ENCODE results near the gene CDH13. TPM values are rescaled to one million over a fixed set of nuclear protein-coding genes. Genes with fewer than 3 reads are reported as not detected.

The CDH13 gene
- total and polyA plus RNA-seq, 2 of the 8 experiments (the other 6 are each of a cell fraction or from before 2014, with no cell fraction given) = 2.3 to 2.4 TPM

DNA sequence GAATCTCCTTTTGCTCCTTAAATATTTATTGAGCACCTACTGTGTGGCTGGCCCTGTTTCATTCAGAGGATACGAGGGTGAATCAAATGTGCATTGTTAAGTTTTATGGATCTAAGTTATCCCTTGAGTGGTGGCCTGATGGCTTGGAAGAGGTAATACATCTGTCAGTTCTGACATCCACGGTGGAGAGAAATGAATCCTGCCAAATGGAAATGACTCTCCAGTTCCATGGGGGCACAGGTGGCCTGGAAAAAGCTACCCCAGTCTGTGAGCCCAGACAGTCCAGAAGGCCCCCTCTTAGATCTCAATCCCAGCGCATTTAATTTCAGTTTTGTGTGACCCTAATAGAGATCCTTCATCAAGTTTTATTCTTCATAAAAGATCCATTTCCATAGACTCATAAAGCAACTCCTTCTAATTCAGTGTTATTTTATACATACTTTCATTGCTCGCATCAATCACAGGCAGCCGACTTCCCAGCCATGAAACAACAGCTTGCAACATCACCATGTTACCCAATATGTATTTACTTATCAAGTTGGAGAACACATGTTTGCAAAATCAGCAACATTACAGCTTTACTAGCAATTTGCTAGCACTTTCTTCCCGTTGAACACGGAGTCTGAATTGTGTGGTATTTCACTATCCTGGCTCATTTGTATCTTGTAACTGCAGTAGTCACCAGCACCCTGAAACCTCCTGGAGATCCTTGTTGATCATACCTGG lies 846.2 kb downstream of the CDH13 start:
- 81% methylated on average over 7 of the region's 7 CpGs; no CpG with 5 or more reads in 1 of the 2 experiments for WGBS, 2 experiments (ENCODE audit: extremely low coverage in 1 of 2, insufficient coverage in 1 of 2, insufficient read length in 1 of 2, insufficient replicate concordance in 2 of 2, low coverage in 1 of 2, low lambda C conversion rate in 2 of 2, missing lambda C conversion rate in 1 of 2)

More for the DNA sequence above, 846.2 kb downstream of the CDH13 start:
- Histone ChIP-seq H3K56ac (replicated peaks; ENCODE audit: insufficient read length, low read depth, low read length) (no peak overlapping the region), H3K79me1 (ENCODE audit: low read depth, low read length) (no peaks in the 10 kb centered on the region), H2AFZ (ENCODE audit: low read length) (no peak overlapping the region), H3K9ac (replicated peaks in 1 of 4; ENCODE audit: extremely low read depth in 1 of 4, low read depth in 3 of 4, low read length in 3 of 4) (no peak overlapping the region), H3K4me3 (ENCODE audit: extremely low read depth in 1 of 4, insufficient read depth in 2 of 4, low read depth in 3 of 4, low read length in 4 of 4) (no peak overlapping the region), H3K4ac (replicated peaks; ENCODE audit: insufficient read length, low read depth, low read length) (no peak overlapping the region), H3K9me3 (ENCODE audit: insufficient read depth in 2 of 2, low read depth in 1 of 2, low read length in 1 of 2) (no peaks in the 10 kb centered on the region), H2BK5ac (ENCODE audit: low read depth, low read length) (no peak overlapping the region), H4K91ac (replicated peaks; ENCODE audit: insufficient read length, low read length) (no peak overlapping the region), H3K79me2 (ENCODE audit: control insufficient read depth in 1 of 2, insufficient read depth in 2 of 2, low read length in 2 of 2) (no peaks in the 10 kb centered on the region), H3K4me1 (replicated peaks in 1 of 4; ENCODE audit: control insufficient read depth in 3 of 4, insufficient read depth in 4 of 4, low read length in 3 of 4) (no peaks in the 10 kb centered on the region; a peak in 1 of 7 replicates), H2BK12ac (ENCODE audit: low read depth, low read length) (no peak overlapping the region), H3K4me2 (ENCODE audit: insufficient read depth in 1 of 2, low read depth in 2 of 2, low read length in 2 of 2) (no peak overlapping the region), H3K14ac (ENCODE audit: insufficient read length) (no peak overlapping the region), H3K36me3 (ENCODE audit: control insufficient read depth in 2 of 4, insufficient read depth in 4 of 4, low read length in 3 of 4) (no peaks in the 10 kb centered on the region), H4K8ac (ENCODE audit: extremely low read depth, insufficient read depth, low read length) (no peak overlapping the region), H2AK5ac (ENCODE audit: low read depth, low read length) (no peak overlapping the region), H3K27ac (ENCODE audit: low read depth, low read length) (no peak overlapping the region), H4K20me1 (replicated peaks in 1 of 2; ENCODE audit: control insufficient read depth in 1 of 2, insufficient read depth in 2 of 2, low read length in 2 of 2) (no peaks in the 10 kb centered on the region), H3K27me3 (replicated peaks in 1 of 4; ENCODE audit: control insufficient read depth in 3 of 4, extremely low read depth in 1 of 4, insufficient read depth in 3 of 4, low read length in 3 of 4) (no peaks in the 10 kb centered on the region), H3K18ac (ENCODE audit: extremely low read depth, low read length) (no peak overlapping the region), H2BK20ac (ENCODE audit: low read length) (no peak overlapping the region), H2BK15ac (ENCODE audit: low read length) (no peak overlapping the region), H2BK120ac (replicated peaks; ENCODE audit: low read depth, low read length) (no peak overlapping the region), H3K23me2 (ENCODE audit: low read depth, low read length) (no peaks in the 10 kb centered on the region; the same call in 1 of the 2 replicates), H3K23ac (ENCODE audit: insufficient read length) (no peak overlapping the region), H4K5ac (ENCODE audit: insufficient read length, low read depth, low read length) (no peak overlapping the region)
- ChIA-PET CTCF (ENCODE audit: partially characterized antibody) (interaction anchor here (0.6 to 1.7 kb wide), 3 partner anchors 27 to 231 kb away, joined by 3 to 6 read pairs (median 5); no protein-coding TSS in a partner anchor), POLR2A (ENCODE audit: partially characterized antibody) (no interaction called here)
- FAIRE-seq (no peak), DNase-seq (ENCODE audit: low read depth in 1 of 2, low spot score in 2 of 2) (peak in 1 of 2 experiments; percentile 24)
- no peak for TF ChIP-seq CHD2 (IDR thresholded peaks at IDR 0.05; ENCODE audit: low read length)
- no peak for TF ChIP-seq BACH1 (IDR thresholded peaks at IDR 0.05; ENCODE audit: low read length)
- TF ChIP-seq BRCA1 (IDR thresholded peaks at IDR 0.05; ENCODE audit: low read depth, low read length) = no peak
- no peak for TF ChIP-seq ASH2L (IDR thresholded peaks at IDR 0.05; ENCODE audit: low read length)
- TF ChIP-seq SIX5 (IDR thresholded peaks at IDR 0.05; ENCODE audit: low read depth, low read length) = no peak
- TF ChIP-seq NRF1 (IDR thresholded peaks at IDR 0.05; ENCODE audit: low read depth, low read length) = no peak
